WTC11 (cell line): ENCODE results near the gene IL11RA. TPM values are rescaled to one million over a fixed set of nuclear protein-coding genes. Genes with fewer than 3 reads are reported as not detected.

Source experiments
- ATAC-seq: fragments of 200-7000 bp; cut with Tn5 transposase; 2 replicates; pipeline ENCODE4 v1.10.0; 2021; ENCODE audit warnings: mild to moderate bottlenecking, moderate library complexity
- CTCF ChIA-PET: fragments of 300-600 bp; sonication (Branson Sonifier 250); formaldehyde crosslinking; loops from one replicate; lab custom pipeline; 2021; ENCODE audit warnings: antibody characterized with exemption; lab: Charles Lee
- POLR2A ChIA-PET: fragments of 350-600 bp; sonication (Branson Sonifier 250); formaldehyde crosslinking; loops from one replicate; lab custom pipeline; 2021; ENCODE audit warnings: antibody characterized with exemption; lab: Charles Lee
- DNase-seq: peaks from one replicate; pipeline ENCODE4 v3.0.0; 2021; ENCODE audit warnings: low spot score
- H3K27ac Mint-ChIP-seq: 2 replicates; pipeline ENCODE4 v1.8.0; 2021; ENCODE audit warnings: mixed read lengths
- H3K27me3 Mint-ChIP-seq: 2 replicates; pipeline ENCODE4 v1.8.0; 2021; ENCODE audit warnings: low read depth, mild to moderate bottlenecking, moderate library complexity, mixed read lengths
- H3K36me3 Mint-ChIP-seq: 2 replicates; pipeline ENCODE4 v1.8.0; 2021; ENCODE audit warnings: mixed read lengths
- H3K4me1 Mint-ChIP-seq: 2 replicates; pipeline ENCODE4 v1.8.0; 2022; ENCODE audit warnings: mixed read lengths
- H3K4me3 Mint-ChIP-seq: 2 replicates; pipeline ENCODE4 v1.8.0; 2021; ENCODE audit warnings: mild to moderate bottlenecking, moderate library complexity, mixed read lengths
- H3K9me3 Mint-ChIP-seq: 2 replicates; pipeline ENCODE4 v1.8.0; 2021; ENCODE audit warnings: mixed read lengths
- ATF1 ChIP-seq: sonication (generic); formaldehyde crosslinking; IDR thresholded peaks from 2 replicates; pipeline ENCODE4 v1.8.1; 2023; ENCODE audit warnings: mild to moderate bottlenecking, moderate library complexity, missing genetic modification reagents
- CREB1 ChIP-seq: sonication (generic); formaldehyde crosslinking; IDR thresholded peaks from 2 replicates; pipeline ENCODE4 v1.8.0; 2023; ENCODE audit warnings: mild to moderate bottlenecking, missing genetic modification reagents
- E2F4 ChIP-seq: sonication (generic); formaldehyde crosslinking; IDR thresholded peaks from 2 replicates; pipeline ENCODE4 v1.8.1; 2022; ENCODE audit warnings: low read depth, mild to moderate bottlenecking, moderate library complexity, missing genetic modification reagents, borderline replicate concordance
- ESRRA ChIP-seq: sonication (generic); formaldehyde crosslinking; IDR thresholded peaks from 2 replicates; pipeline ENCODE4 v1.8.1; 2022; ENCODE audit warnings: mild to moderate bottlenecking, missing genetic modification reagents, borderline replicate concordance
- IRF1 ChIP-seq: sonication (generic); formaldehyde crosslinking; IDR thresholded peaks from 2 replicates; pipeline ENCODE4 v1.8.0; 2023; ENCODE audit warnings: missing genetic modification reagents
- IRF2 ChIP-seq: sonication (generic); formaldehyde crosslinking; IDR thresholded peaks from 2 replicates; pipeline ENCODE4 v1.8.0; 2022; ENCODE audit warnings: low read depth, missing genetic modification reagents, borderline replicate concordance
- RELA ChIP-seq: sonication (generic); formaldehyde crosslinking; IDR thresholded peaks from 2 replicates; pipeline ENCODE4 v1.8.1; 2022; ENCODE audit warnings: missing genetic modification reagents, mild to moderate bottlenecking, borderline replicate concordance
- SMAD3 ChIP-seq: sonication (generic); formaldehyde crosslinking; IDR thresholded peaks from 2 replicates; pipeline ENCODE4 v1.8.0; 2022; ENCODE audit warnings: missing genetic modification reagents, mild to moderate bottlenecking, borderline replicate concordance
- SMAD4 ChIP-seq: sonication (generic); formaldehyde crosslinking; IDR thresholded peaks from 2 replicates; pipeline ENCODE4 v1.8.0; 2022; ENCODE audit warnings: mild to moderate bottlenecking, missing genetic modification reagents
- ZBTB43 ChIP-seq: sonication (generic); formaldehyde crosslinking; IDR thresholded peaks from 2 replicates; pipeline ENCODE4 v1.8.1; 2023; ENCODE audit warnings: mild to moderate bottlenecking, missing genetic modification reagents
- ZNF396 ChIP-seq: fragments of 250-450 bp; sonication (Bioruptor Pico); IDR thresholded peaks from 2 replicates; pipeline ENCODE4 v1.8.0; 2021; ENCODE audit warnings: mild to moderate bottlenecking, moderate library complexity, borderline replicate concordance
- ZNF425 ChIP-seq: fragments of 250-450 bp; sonication (Bioruptor Pico); conservative IDR thresholded peaks from 2 replicates; pipeline ENCODE4 v1.9.0; 2021; ENCODE audit warnings: mild to moderate bottlenecking
- ZNF512 ChIP-seq: sonication (generic); formaldehyde crosslinking; IDR thresholded peaks from 2 replicates; pipeline ENCODE4 v1.8.1; 2022; ENCODE audit warnings: missing genetic modification reagents, borderline replicate concordance
- total RNA-seq: library from RNA; stranded (reverse); gene quantifications from 3 replicates; pipeline ENCODE4 v1.2.3, GENCODE V29; 2021
- TF ChIP-seq, protein P1 (sequence below): sonication (generic); formaldehyde crosslinking; IDR thresholded peaks from 2 replicates; pipeline ENCODE4 v1.8.0; 2023; ENCODE audit warnings: mild to moderate bottlenecking, missing genetic modification reagents
- TF ChIP-seq, protein P2 (sequence below): sonication (generic); formaldehyde crosslinking; IDR thresholded peaks from 2 replicates; pipeline ENCODE4 v1.8.1; 2022; ENCODE audit warnings: mild to moderate bottlenecking, moderate library complexity, missing genetic modification reagents
- TF ChIP-seq, protein P3 (sequence below): fragments of 250-450 bp; sonication (Bioruptor Pico); IDR thresholded peaks from 2 replicates; pipeline ENCODE4 v1.9.0; 2021; ENCODE audit warnings: mild to moderate bottlenecking

IL11RA gene
- total RNA-seq, 1 experiment from 2014 or later = 8.6 TPM

- TF ChIP-seq ZNF512 (CRISPR knock-in tag) (no peak), ATF1 (no peak), IRF2 (CRISPR knock-in tag) (no peak), ZNF425 (CRISPR knock-in tag) (no peak), ZBTB43 (CRISPR knock-in tag) (no peak), E2F4 (no peak), SMAD4 (CRISPR knock-in tag) (no peak)
Measured at GRCh38 chr9:34648673-34649072, 3.3 kb upstream of the IL11RA start (continued).

- no peak for DNase-seq
- no peak for ATAC-seq
- CTCF ChIA-PET = interaction anchor here (1.9 to 4.2 kb wide), 2 partner anchors 13 to 14 kb away, joined by 14 to 31 read pairs; partner anchors contain the start of gene SIGMAR1
- Mint-ChIP-seq H3K4me3 (peak overlapping the region; percentile 81), H3K9me3 (no peaks in the 10 kb centered on the region), H3K27me3 (no peaks in the 10 kb centered on the region), H3K4me1 (peaks cover 45% of the 10 kb centered on the region), H3K36me3 (peaks cover 18% of the 10 kb centered on the region), H3K27ac (no peak overlapping the region)
- POLR2A ChIA-PET = no interaction called here
- TF ChIP-seq, protein P1, sequence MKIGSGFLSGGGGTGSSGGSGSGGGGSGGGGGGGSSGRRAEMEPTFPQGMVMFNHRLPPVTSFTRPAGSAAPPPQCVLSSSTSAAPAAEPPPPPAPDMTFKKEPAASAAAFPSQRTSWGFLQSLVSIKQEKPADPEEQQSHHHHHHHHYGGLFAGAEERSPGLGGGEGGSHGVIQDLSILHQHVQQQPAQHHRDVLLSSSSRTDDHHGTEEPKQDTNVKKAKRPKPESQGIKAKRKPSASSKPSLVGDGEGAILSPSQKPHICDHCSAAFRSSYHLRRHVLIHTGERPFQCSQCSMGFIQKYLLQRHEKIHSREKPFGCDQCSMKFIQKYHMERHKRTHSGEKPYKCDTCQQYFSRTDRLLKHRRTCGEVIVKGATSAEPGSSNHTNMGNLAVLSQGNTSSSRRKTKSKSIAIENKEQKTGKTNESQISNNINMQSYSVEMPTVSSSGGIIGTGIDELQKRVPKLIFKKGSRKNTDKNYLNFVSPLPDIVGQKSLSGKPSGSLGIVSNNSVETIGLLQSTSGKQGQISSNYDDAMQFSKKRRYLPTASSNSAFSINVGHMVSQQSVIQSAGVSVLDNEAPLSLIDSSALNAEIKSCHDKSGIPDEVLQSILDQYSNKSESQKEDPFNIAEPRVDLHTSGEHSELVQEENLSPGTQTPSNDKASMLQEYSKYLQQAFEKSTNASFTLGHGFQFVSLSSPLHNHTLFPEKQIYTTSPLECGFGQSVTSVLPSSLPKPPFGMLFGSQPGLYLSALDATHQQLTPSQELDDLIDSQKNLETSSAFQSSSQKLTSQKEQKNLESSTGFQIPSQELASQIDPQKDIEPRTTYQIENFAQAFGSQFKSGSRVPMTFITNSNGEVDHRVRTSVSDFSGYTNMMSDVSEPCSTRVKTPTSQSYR (CRISPR knock-in tag) = no peak
- TF ChIP-seq CREB1 (no peak), ZBTB43 (CRISPR knock-in tag) (no peak), ZNF396 (CRISPR knock-in tag) (no peak), RELA (CRISPR knock-in tag) (peak; percentile 35; the same call in 1 of the 2 replicates)
Measured at GRCh38 chr9:34650816-34651215, 1.2 kb upstream of the IL11RA start.

GRCh38 chr9:34651321-34651720, 664 bp upstream of the IL11RA start:
- DNase-seq (no peak), ATAC-seq (no peak)
- peak overlapping the region; percentile 81 for H3K4me3 Mint-ChIP-seq
- no peaks in the 10 kb centered on the region for H3K27me3 Mint-ChIP-seq
- ChIA-PET CTCF (interaction anchor here (0.6 to 4.2 kb wide), 7 partner anchors 13 to 717 kb away, joined by 3 to 31 read pairs (median 4); partner anchors contain the start of gene SIGMAR1), POLR2A (interaction anchor here (0.9 to 1.3 kb wide), 2 partner anchors 14 to 51 kb away, joined by 3 to 5 read pairs; partner anchors contain the start of gene SIGMAR1)
- H3K4me1 Mint-ChIP-seq = peaks cover 40% of the 10 kb centered on the region
- H3K36me3 Mint-ChIP-seq = peaks cover 18% of the 10 kb centered on the region
- H3K9me3 Mint-ChIP-seq = no peaks in the 10 kb centered on the region
- H3K27ac Mint-ChIP-seq = peak overlapping the region; percentile 94; the same call in 1 of the 2 replicates
- TF ChIP-seq SMAD3 (CRISPR knock-in tag) (no peak), ESRRA (CRISPR knock-in tag) (no peak), RELA (CRISPR knock-in tag) (no peak), IRF1 (CRISPR knock-in tag) (no peak)
- TF ChIP-seq, protein P2, sequence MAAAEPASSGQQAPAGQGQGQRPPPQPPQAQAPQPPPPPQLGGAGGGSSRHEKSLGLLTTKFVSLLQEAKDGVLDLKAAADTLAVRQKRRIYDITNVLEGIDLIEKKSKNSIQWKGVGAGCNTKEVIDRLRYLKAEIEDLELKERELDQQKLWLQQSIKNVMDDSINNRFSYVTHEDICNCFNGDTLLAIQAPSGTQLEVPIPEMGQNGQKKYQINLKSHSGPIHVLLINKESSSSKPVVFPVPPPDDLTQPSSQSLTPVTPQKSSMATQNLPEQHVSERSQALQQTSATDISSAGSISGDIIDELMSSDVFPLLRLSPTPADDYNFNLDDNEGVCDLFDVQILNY (CRISPR knock-in tag) = no peak
- TF ChIP-seq, protein P3, sequence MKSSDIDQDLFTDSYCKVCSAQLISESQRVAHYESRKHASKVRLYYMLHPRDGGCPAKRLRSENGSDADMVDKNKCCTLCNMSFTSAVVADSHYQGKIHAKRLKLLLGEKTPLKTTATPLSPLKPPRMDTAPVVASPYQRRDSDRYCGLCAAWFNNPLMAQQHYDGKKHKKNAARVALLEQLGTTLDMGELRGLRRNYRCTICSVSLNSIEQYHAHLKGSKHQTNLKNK (CRISPR knock-in tag) = no peak
